GM10266 (cell line): ENCODE results near the gene INHBA.

Source experiments
- DNase-seq: peaks from one replicate; pipeline ENCODE4 v3.0.0; 2012; ENCODE audit errors: extremely low spot score
- CTCF ChIP-seq: IDR thresholded peaks from 2 replicates; pipeline ENCODE4 v1.5.1; 2012; ENCODE audit warnings: mild to moderate bottlenecking, low read depth; ENCODE audit not compliant: control insufficient read depth, insufficient read depth; ENCODE audit errors: missing control alignments

INHBA gene

DNA sequence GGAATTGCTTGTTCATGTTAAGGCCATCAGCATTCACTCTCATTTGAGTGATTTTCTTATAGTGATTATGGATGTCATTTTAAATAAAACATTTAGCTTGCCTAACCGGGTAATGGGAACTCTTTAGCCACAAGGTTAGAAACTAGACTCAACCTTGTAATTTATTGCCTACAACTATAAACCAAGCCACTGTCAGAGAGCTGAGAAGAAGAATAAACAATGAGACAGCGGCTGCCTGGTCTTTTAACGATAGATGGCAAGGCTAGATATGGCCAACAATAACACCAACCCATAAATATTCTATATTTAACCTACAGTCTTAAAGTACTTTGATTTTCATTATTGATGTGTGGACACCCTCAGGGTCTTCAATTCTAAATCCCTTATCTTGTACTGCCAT lies 27.8 kb upstream of the INHBA start:
- TF ChIP-seq CTCF = no peak
- no peak for DNase-seq

DNA sequence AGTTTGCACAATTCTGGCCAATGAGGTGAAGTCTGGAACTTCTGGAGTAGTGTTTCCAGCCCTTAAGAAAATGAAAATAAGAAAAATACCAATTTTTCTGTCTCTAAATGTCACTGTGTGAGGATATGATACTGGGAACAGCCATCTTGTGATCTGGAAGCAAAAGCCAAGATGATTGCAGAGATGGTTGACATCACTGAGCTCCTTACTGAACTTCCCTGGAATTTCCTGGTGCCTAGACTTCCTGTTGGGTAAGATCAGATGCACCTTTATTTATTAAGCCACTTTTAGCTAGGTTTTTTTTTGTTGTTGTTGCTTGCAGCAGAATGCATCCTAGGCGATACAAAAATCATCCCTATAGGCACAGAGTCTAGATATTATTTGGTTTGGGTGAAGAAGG lies 27.3 kb upstream of the INHBA start:
- no peak for TF ChIP-seq CTCF
- DNase-seq = no peak

- no peak for DNase-seq
- no peak for TF ChIP-seq CTCF
Measured at GRCh38 chr7:41729059-41729458, 26.2 kb upstream of the INHBA start.

GRCh38 chr7:41725013-41725412 lies 22.1 kb upstream of the INHBA start:
- no peak for TF ChIP-seq CTCF
- no peak for DNase-seq

DNA sequence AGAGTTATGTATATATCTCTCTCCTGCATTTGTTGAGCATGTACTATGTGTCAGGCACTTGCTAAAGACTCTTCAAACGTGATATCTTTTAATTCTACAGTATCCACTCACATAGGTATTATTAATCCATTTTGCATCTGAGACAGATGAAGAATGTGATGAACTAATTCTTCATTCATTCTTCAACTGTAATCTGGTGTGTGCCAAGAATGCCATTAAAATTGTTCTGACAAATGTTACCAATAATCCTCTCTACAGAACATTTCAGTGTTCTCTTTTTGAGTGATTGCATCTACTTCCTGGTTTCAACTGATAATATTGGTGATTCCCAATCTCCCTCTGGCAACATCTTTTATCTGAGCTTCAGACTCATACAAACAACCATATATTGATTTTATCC lies 18.0 kb upstream of the INHBA start:
- TF ChIP-seq CTCF = no peak

DNA sequence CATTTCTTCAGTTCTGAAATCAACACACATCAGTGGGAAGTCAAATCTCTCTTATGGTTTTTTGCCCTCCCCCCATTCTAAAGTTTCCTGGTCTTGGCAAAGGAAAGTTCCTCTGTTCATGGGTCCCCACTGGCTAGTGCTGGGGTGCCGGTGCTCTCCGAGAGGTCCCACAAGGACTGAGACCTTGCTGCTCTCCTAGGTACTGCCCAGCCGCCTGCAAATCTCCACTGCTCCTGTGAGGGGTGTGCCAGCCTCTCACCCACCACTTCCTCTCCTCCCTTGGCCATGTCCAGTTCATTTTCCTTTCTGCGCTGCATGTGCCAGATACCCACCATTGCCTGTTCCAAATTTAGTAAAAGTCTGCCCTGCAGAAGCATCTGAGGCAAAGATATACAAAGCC lies 17.2 kb upstream of the INHBA start:
- DNase-seq = no peak
- TF ChIP-seq CTCF = no peak

More for the DNA sequence above, 18.0 kb upstream of the INHBA start:
- DNase-seq = no peak

GRCh38 chr7:41716691-41717090 lies 13.8 kb upstream of the INHBA start:
- no peak for DNase-seq
- no peak for TF ChIP-seq CTCF
